HL-60 (cell line): Measurements from ENCODE around the gene ANGPT4.

Experiments used
- POLR2AphosphoS5 ChIP-seq: IDR thresholded peaks from 2 replicates; pipeline ENCODE4 v1.6.1; 2012; ENCODE audit warnings: low read depth
- SPI1 ChIP-seq: IDR thresholded peaks from 2 replicates; pipeline ENCODE4 v1.6.1; 2012; ENCODE audit warnings: low read depth, mild to moderate bottlenecking, borderline replicate concordance
- TF ChIP-seq, protein P1 (sequence below): IDR thresholded peaks from one replicate; pipeline ENCODE4 v1.5.1; 2011; ENCODE audit warnings: low read length, control low read depth, inconsistent platforms; ENCODE audit not compliant: insufficient read depth
- TF ChIP-seq, protein P2 (sequence below): IDR thresholded peaks from 2 replicates; pipeline ENCODE4 v1.6.1; 2012; ENCODE audit warnings: low read depth; ENCODE audit not compliant: insufficient replicate concordance

DNA sequence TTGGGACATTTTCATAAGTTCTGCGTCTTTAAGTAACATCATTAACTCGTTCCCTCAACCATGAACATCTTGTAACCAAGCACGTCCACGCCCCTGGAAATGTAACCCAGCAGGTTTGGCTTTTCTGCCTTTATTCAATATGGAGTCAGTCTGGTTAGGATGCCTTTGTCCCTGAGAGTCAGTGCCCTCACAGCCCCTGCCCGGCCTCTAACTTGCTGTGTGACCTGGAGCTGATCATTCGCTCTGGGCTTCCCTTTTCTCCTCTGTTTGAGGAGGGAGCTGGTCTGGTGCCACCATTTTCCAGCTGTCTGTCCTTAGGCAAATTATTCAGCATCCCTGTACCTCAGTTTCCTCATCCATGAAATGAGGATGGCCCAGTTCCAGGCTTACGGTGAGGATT is 26.5 kb upstream of the ANGPT4 start:
- TF ChIP-seq SPI1, result no peak
- TF ChIP-seq, protein P1, sequence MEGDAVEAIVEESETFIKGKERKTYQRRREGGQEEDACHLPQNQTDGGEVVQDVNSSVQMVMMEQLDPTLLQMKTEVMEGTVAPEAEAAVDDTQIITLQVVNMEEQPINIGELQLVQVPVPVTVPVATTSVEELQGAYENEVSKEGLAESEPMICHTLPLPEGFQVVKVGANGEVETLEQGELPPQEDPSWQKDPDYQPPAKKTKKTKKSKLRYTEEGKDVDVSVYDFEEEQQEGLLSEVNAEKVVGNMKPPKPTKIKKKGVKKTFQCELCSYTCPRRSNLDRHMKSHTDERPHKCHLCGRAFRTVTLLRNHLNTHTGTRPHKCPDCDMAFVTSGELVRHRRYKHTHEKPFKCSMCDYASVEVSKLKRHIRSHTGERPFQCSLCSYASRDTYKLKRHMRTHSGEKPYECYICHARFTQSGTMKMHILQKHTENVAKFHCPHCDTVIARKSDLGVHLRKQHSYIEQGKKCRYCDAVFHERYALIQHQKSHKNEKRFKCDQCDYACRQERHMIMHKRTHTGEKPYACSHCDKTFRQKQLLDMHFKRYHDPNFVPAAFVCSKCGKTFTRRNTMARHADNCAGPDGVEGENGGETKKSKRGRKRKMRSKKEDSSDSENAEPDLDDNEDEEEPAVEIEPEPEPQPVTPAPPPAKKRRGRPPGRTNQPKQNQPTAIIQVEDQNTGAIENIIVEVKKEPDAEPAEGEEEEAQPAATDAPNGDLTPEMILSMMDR, result no peak
- TF ChIP-seq, protein P2, sequence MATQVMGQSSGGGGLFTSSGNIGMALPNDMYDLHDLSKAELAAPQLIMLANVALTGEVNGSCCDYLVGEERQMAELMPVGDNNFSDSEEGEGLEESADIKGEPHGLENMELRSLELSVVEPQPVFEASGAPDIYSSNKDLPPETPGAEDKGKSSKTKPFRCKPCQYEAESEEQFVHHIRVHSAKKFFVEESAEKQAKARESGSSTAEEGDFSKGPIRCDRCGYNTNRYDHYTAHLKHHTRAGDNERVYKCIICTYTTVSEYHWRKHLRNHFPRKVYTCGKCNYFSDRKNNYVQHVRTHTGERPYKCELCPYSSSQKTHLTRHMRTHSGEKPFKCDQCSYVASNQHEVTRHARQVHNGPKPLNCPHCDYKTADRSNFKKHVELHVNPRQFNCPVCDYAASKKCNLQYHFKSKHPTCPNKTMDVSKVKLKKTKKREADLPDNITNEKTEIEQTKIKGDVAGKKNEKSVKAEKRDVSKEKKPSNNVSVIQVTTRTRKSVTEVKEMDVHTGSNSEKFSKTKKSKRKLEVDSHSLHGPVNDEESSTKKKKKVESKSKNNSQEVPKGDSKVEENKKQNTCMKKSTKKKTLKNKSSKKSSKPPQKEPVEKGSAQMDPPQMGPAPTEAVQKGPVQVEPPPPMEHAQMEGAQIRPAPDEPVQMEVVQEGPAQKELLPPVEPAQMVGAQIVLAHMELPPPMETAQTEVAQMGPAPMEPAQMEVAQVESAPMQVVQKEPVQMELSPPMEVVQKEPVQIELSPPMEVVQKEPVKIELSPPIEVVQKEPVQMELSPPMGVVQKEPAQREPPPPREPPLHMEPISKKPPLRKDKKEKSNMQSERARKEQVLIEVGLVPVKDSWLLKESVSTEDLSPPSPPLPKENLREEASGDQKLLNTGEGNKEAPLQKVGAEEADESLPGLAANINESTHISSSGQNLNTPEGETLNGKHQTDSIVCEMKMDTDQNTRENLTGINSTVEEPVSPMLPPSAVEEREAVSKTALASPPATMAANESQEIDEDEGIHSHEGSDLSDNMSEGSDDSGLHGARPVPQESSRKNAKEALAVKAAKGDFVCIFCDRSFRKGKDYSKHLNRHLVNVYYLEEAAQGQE, result no peak
- no peak for TF ChIP-seq POLR2AphosphoS5
